Thyroid gland (tissue), 4 donors: Measurements from ENCODE around the gene TNS2. TPM values are rescaled to one million over a fixed set of nuclear protein-coding genes. Genes with fewer than 3 reads are reported as not detected.

Experiments
- DNase-seq, 2 donors: peaks; one replicate each; pipeline ENCODE4 v3.0.0-alpha.2; 2019
- H3K27ac ChIP-seq, 3 donors: fragments of 200-600 bp; sonication (generic); 1 replicate in 2 of 3; 2 replicates in 1 of 3; pipeline ENCODE4 v1.5.1; 2016 to 2019; ENCODE audit warnings: mild to moderate bottlenecking in 1 of 3, moderate library complexity in 1 of 3
- H3K27me3 ChIP-seq: fragments of 200-600 bp; sonication (generic); one replicate; pipeline ENCODE4 v1.5.1; 2019
- H3K36me3 ChIP-seq, 2 donors: fragments of 200-600 bp; sonication (generic); one replicate each; pipeline ENCODE4 v1.5.1; 2016 to 2019
- H3K4me1 ChIP-seq, 2 donors: fragments of 200-600 bp; sonication (generic); one replicate each; pipeline ENCODE4 v1.5.1; 2017 to 2019
- H3K4me3 ChIP-seq, 3 donors: fragments of 200-600 bp; sonication (generic); replicated peaks in 1 of 3; 1 replicate in 2 of 3; 2 replicates in 1 of 3; pipeline ENCODE4 v1.5.1; 2016; ENCODE audit warnings: mild to moderate bottlenecking in 1 of 3
- H3K9me3 ChIP-seq: fragments of 200-600 bp; sonication (generic); one replicate; pipeline ENCODE4 v1.5.1; 2017
- CTCF ChIP-seq, 6 experiments: fragments of 200-600 bp in 3 of 6; fragments of 450-650 bp in 3 of 6; sonication (generic) in 3 of 6; IDR thresholded peaks; one replicate each; pipeline ENCODE4 v1.5.1; 2016 to 2019; ENCODE audit warnings: antibody characterized with exemption in 6 of 6, mild to moderate bottlenecking in 2 of 6, inconsistent platforms in 1 of 6, moderate library complexity in 1 of 6
- POLR2A ChIP-seq, 2 donors: fragments of 450-650 bp; IDR thresholded peaks; one replicate each; pipeline ENCODE4 v1.6.1; 2017; ENCODE audit warnings: antibody characterized with exemption in 2 of 2, mild to moderate bottlenecking in 2 of 2, moderate library complexity in 1 of 2
- WGBS, 2 donors: methylation state at CpG; one replicate each; pipeline ENCODE4 v1.1.5; 2017; 5-methylcytosine and 5-hydroxymethylcytosine counted together
- intact Hi-C: fragments of 100-400 bp; cut with DNase I; formaldehyde crosslinking; loops from one replicate; pipeline ENCODE4 v1.15.1; 2023
- total RNA-seq, 4 donors: library from RNA; depleted of rRNA; stranded (reverse); fragments of >200 nt; gene quantifications; one replicate each; pipeline ENCODE4 v1.2.3, GENCODE V29; 2016

Gene TNS2
- total RNA-seq, 4 donors from 2014 or later, result 86.7 to 179 (median 114) TPM

GRCh38 chr12:53044896-53045695 lies 4.8 kb upstream of the TNS2 start:
- TF ChIP-seq POLR2A (IDR thresholded peaks at IDR 0.05), result no peak
- TF ChIP-seq CTCF (IDR thresholded peaks at IDR 0.05), result no peak
- no peaks in the 10 kb centered on the region for H3K9me3 ChIP-seq
- no peak overlapping the region for H3K4me3 ChIP-seq
- H3K27ac ChIP-seq, result peak overlapping the region; percentile 85 to 98 (median 98)
- intact Hi-C loops, result no loop called here
- H3K4me1 ChIP-seq, result peaks cover 31 to 49% of the 10 kb centered on the region in 2 donors
- no peaks in the 10 kb centered on the region for H3K27me3 ChIP-seq
- 69 to 87% methylated on average over 4 of the region's 4 CpGs for WGBS, 2 donors
- no peak for DNase-seq
- peaks cover 0 to 4% of the 10 kb centered on the region in 2 donors for H3K36me3 ChIP-seq

- H3K4me1 ChIP-seq, result peaks cover 37 to 54% of the 10 kb centered on the region in 2 donors
- 42 to 61% methylated on average over 5 of the region's 5 CpGs for WGBS, 2 donors
- TF ChIP-seq CTCF (IDR thresholded peaks at IDR 0.05) (no peak), POLR2A (IDR thresholded peaks at IDR 0.05) (peak in 1 of 2 donors; percentile 12)
- intact Hi-C loops, result no loop called here
- H3K36me3 ChIP-seq, result no peaks in the 10 kb centered on the region
- no peak for DNase-seq
- H3K27ac ChIP-seq, result peak overlapping the region; percentile 85 to 98 (median 98)
- no peaks in the 10 kb centered on the region for H3K9me3 ChIP-seq
- H3K27me3 ChIP-seq, result no peaks in the 10 kb centered on the region
- H3K4me3 ChIP-seq, result peak overlapping the region in 1 of 3 donors; percentile 68
Observed at GRCh38 chr12:53045696-53046045, 4.2 kb upstream of the TNS2 start.

GRCh38 chr12:53046655-53047220 lies 3.1 kb upstream of the TNS2 start:
- Histone ChIP-seq H3K9me3 (no peaks in the 10 kb centered on the region), H3K4me3 (peak overlapping the region; percentile 16 to 68 (median 68)), H3K36me3 (no peaks in the 10 kb centered on the region), H3K27me3 (no peaks in the 10 kb centered on the region), H3K27ac (peak overlapping the region; percentile 85 to 98 (median 98)), H3K4me1 (peaks cover 47 to 65% of the 10 kb centered on the region in 2 donors)
- DNase-seq, result peak; percentile 90 to 94
- peak; percentile 69 to 91 for TF ChIP-seq POLR2A (IDR thresholded peaks at IDR 0.05)
- no peak for TF ChIP-seq CTCF (IDR thresholded peaks at IDR 0.05)
- 0% methylated on average over 31 to 32 of the region's 44 CpGs for WGBS, 2 donors
- intact Hi-C loops, result no loop called here

- H3K36me3 ChIP-seq, result no peaks in the 10 kb centered on the region
- no peaks in the 10 kb centered on the region for H3K9me3 ChIP-seq
- peaks cover 54 to 72% of the 10 kb centered on the region in 2 donors for H3K4me1 ChIP-seq
- peak overlapping the region; percentile 98 to 100 (median 99) for H3K27ac ChIP-seq
- peak; percentile 78 to 84 for DNase-seq
- TF ChIP-seq POLR2A (IDR thresholded peaks at IDR 0.05) (peak; percentile 50 to 64), CTCF (IDR thresholded peaks at IDR 0.05) (peak in 3 of 6 experiments; percentile 47 to 58 (median 54))
- H3K27me3 ChIP-seq, result no peaks in the 10 kb centered on the region
- peak overlapping the region; percentile 22 to 57 (median 34) for H3K4me3 ChIP-seq
- intact Hi-C loops, result no loop called here
- 0 to 1% methylated on average over 9 to 15 of the region's 94 CpGs for WGBS, 2 donors
Observed at GRCh38 chr12:53047221-53048032, 2.4 kb upstream of the TNS2 start.
